ENCODE results near the gene DCC. TPM values are rescaled to one million over a fixed set of nuclear protein-coding genes. Genes with fewer than 3 reads are reported as not detected.

The DCC gene
- total RNA-seq, 1 donor from 2014 or later: 0.24 TPM

DNA sequence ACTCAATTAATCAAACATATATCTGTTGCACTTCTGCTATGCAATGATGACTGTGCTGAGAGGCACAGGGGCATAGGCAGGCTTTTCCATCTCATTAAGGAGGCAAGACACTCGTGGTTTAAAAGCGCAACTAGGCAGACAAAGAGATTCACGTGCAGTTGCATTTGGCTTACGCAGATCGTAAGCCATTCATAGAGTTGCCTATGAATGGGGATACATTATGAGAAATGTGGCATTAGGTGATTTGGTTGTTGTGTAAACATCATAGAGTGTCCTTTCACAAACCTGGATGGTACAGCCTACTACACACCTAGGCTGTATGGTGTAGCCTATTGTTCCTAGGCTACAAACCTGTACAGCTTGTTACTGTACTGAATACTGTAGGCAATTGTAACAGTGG, 284.7 kb downstream of the DCC start:
- Mint-ChIP-seq H3K36me3 (ENCODE audit: unreplicated experiment) (no peaks in the 10 kb centered on the region), H3K27ac (ENCODE audit: unreplicated experiment) (no peak overlapping the region), H3K4me1 (ENCODE audit: unreplicated experiment) (no peaks in the 10 kb centered on the region), H3K27me3 (ENCODE audit: unreplicated experiment) (no peaks in the 10 kb centered on the region), H3K9me3 (ENCODE audit: unreplicated experiment) (peaks cover 14% of the 10 kb centered on the region), H3K4me3 (ENCODE audit: unreplicated experiment) (no peak overlapping the region)
- no peak for DNase-seq (ENCODE audit: extremely low spot score, unreplicated experiment)
- no peak for TF ChIP-seq CTCF (IDR thresholded peaks at IDR 0.05)

DNA sequence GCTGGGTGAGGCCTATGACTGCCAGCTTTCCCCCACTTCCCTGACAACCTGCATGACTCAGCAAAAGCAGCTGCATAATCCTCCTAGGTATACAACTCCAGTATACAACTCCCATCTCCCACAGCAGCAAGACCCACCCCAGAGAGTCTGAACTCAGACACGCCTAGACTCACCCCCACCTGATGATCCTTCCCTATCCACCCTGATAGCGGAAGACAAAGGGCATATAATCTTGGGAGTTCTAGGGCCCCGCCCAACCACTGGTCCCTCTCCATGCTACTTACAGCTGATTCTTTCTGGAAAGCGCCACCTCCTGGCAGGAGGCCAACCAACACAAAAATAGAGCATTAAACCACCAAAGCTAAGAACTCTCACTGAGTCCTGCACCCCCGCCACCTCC, 296.5 kb downstream of the DCC start:
- H3K4me1 Mint-ChIP-seq (ENCODE audit: unreplicated experiment): no peaks in the 10 kb centered on the region
- no peak overlapping the region for H3K4me3 Mint-ChIP-seq (ENCODE audit: unreplicated experiment)
- no peak for DNase-seq (ENCODE audit: extremely low spot score, unreplicated experiment)
- H3K27me3 Mint-ChIP-seq (ENCODE audit: unreplicated experiment): no peaks in the 10 kb centered on the region
- peaks cover 34% of the 10 kb centered on the region for H3K9me3 Mint-ChIP-seq (ENCODE audit: unreplicated experiment)
- no peak overlapping the region for H3K27ac Mint-ChIP-seq (ENCODE audit: unreplicated experiment)
- TF ChIP-seq CTCF (IDR thresholded peaks at IDR 0.05): no peak
- no peaks in the 10 kb centered on the region for H3K36me3 Mint-ChIP-seq (ENCODE audit: unreplicated experiment)

DNA sequence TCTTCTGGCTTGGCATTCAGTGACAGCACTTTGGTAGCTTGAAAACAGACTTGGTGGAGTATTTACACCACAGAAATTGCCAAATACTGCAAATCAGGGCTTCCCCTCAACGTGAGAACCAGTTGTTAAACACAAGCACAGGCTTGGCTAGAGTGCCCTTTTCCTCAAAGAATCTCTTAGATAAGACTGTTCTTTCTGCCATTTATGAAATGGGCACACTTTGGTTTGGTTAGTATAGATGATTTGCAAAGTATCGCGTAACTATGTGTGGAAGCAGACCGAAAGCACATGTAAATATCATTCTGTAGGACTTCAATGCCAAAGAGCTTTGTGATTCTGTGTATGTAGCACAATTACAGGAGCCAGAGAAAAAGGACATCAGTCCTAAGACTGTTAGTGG, 308.2 kb downstream of the DCC start:
- no peaks in the 10 kb centered on the region for H3K27me3 Mint-ChIP-seq (ENCODE audit: unreplicated experiment)
- no peak overlapping the region for H3K27ac Mint-ChIP-seq (ENCODE audit: unreplicated experiment)
- no peak for TF ChIP-seq CTCF (IDR thresholded peaks at IDR 0.05)
- no peak for DNase-seq (ENCODE audit: extremely low spot score, unreplicated experiment)
- H3K9me3 Mint-ChIP-seq (ENCODE audit: unreplicated experiment): peaks cover 15% of the 10 kb centered on the region
- H3K4me3 Mint-ChIP-seq (ENCODE audit: unreplicated experiment): no peak overlapping the region
- no peaks in the 10 kb centered on the region for H3K4me1 Mint-ChIP-seq (ENCODE audit: unreplicated experiment)
- no peaks in the 10 kb centered on the region for H3K36me3 Mint-ChIP-seq (ENCODE audit: unreplicated experiment)

DNA sequence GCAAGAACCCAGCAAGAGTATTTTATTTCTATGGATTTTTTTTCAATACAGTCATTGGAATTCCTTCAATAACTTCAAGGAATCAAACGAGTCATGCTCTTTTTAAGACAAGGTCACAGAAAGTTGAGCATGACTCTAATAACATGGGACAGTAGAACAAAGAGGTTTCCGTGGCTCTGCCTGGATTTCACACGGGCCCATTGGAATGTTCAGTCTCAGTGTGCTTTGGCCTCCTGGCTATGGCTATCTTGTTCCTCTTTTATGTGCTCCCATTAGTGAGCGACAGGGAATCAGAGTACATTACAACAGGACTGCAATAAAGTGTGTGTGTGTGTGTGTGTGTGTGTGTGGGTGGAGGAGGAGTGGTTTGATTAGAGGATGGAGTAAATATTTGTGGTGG, 312.4 kb downstream of the DCC start:
- Mint-ChIP-seq H3K27me3 (ENCODE audit: unreplicated experiment) (no peaks in the 10 kb centered on the region), H3K36me3 (ENCODE audit: unreplicated experiment) (no peaks in the 10 kb centered on the region), H3K4me3 (ENCODE audit: unreplicated experiment) (no peak overlapping the region), H3K9me3 (ENCODE audit: unreplicated experiment) (peaks cover 14% of the 10 kb centered on the region), H3K4me1 (ENCODE audit: unreplicated experiment) (no peaks in the 10 kb centered on the region), H3K27ac (ENCODE audit: unreplicated experiment) (no peak overlapping the region)
- no peak for TF ChIP-seq CTCF (IDR thresholded peaks at IDR 0.05)
- no peak for DNase-seq (ENCODE audit: extremely low spot score, unreplicated experiment)

DNA sequence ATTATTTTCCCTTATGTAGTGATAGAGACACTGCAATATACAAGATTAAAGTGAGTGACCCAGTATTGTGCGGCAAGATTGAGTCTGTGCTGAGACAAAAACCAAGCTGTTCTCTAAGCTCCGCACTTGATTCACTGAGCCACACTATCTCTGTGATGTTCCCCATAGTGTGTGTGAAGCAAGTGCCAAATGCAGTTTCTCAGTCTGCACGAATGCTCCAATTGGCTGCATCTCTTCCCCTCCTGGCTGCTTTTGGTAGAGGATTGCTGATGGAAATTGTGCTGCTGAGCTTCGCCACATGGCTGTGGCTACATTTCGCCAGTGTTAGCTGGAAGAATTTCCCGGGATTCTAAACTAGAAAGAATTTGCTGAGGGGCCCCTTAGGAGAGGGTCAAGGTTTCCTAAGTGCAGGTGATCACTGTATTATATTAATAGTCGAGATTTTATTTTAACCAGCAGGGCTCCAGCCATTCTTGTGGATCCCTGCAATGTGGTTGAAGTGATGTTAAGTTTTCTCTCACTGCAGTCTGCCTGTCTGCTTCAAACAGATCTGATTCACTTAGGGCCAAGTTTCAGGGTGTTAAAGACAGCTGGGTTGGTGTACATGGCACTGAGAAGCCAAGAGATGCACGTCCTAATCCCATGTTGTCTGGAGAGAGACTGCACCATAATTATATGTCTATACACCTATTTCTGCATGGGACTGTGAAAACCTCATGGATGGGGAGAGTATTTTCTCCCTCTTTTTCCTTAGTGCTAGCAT, 317.2 kb downstream of the DCC start:
- Mint-ChIP-seq H3K27ac (ENCODE audit: unreplicated experiment) (no peak overlapping the region), H3K4me3 (ENCODE audit: unreplicated experiment) (no peak overlapping the region), H3K27me3 (ENCODE audit: unreplicated experiment) (no peaks in the 10 kb centered on the region), H3K4me1 (ENCODE audit: unreplicated experiment) (no peaks in the 10 kb centered on the region), H3K9me3 (ENCODE audit: unreplicated experiment) (peaks cover 21% of the 10 kb centered on the region), H3K36me3 (ENCODE audit: unreplicated experiment) (no peaks in the 10 kb centered on the region)
- no peak for TF ChIP-seq CTCF (IDR thresholded peaks at IDR 0.05)
- no peak for DNase-seq (ENCODE audit: extremely low spot score, unreplicated experiment)
